HG02759 (cell line): Measurements from ENCODE around the gene RGS14.
A peak's percentile ranks its signal among the peaks of the same experiment; 100 is the strongest.

Experiments
- ATAC-seq: cut with Tn5 transposase; IDR thresholded peaks from one replicate; pipeline ENCODE4 v1.9.1; 2021; ENCODE audit warnings: mild to moderate bottlenecking, moderate library complexity; ENCODE audit not compliant: unreplicated experiment

The RGS14 gene, protein sequence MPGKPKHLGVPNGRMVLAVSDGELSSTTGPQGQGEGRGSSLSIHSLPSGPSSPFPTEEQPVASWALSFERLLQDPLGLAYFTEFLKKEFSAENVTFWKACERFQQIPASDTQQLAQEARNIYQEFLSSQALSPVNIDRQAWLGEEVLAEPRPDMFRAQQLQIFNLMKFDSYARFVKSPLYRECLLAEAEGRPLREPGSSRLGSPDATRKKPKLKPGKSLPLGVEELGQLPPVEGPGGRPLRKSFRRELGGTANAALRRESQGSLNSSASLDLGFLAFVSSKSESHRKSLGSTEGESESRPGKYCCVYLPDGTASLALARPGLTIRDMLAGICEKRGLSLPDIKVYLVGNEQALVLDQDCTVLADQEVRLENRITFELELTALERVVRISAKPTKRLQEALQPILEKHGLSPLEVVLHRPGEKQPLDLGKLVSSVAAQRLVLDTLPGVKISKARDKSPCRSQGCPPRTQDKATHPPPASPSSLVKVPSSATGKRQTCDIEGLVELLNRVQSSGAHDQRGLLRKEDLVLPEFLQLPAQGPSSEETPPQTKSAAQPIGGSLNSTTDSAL

DNA sequence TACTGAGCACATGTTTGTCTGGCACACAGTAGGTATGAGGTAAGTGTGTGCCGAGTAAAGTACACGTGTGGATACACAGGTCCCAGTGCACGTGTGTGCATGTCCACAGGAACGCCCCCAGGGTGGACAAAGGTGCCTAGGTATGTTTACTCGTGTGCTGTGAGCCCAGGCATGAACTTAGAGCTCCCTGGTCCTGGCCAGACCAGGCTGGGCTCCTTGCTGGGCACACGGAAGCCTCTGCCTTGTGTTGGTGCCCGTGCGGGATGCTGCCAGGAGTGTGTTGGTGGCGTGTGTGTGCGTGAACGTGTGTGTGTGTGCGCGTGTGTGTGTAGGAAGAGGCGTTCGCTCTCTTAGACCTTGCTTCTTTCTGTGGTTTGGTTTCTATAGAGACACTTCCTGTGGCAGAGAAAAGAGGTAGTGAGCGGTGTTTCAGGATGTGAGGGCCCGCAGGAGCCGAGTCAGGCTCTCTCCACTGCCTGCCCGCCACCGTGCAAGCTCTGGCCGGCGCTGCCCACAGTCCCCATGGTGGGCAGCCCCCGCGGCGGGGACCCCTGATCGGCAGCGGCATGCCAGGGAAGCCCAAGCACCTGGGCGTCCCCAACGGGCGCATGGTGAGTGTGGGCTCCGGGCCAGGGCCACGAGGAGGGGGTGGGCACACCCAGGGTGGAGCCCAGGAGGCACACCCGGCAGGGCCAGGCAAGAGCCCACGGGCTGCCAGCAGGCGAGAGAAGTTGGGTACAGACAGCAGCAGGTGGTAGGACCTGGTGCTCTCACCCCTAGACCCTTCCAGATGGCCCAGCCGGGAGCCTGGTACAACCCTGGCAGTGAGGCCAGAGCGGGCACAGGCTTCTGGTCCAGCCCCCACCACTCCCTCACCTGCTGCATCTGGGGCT is at the start of gene RGS14:
Gene RGS14 (plus strand): TSS at position 466 of the 893 bp plus-strand sequence. CDS start 101 bp downstream, at position 567.
- peak; percentile 91 for ATAC-seq

DNA sequence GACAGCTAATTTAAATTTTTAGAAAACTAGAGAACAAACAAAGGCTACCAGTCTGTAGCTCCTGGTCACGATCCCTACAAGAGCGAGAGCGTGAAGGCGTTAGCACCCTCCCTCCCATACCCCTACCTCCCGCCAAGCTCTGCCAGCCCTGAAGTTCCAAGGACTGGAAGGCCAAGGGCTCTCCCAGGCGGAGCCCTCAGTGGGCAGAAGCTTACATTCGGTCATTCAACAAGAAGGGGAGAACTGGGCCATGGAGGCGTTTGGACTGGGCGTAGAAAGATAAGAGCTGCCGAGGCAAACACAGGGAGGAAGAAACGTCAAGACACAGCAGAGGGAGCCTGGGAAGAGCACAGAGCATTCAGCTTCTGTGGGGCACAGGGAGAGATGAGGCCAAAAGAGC is 49.0 kb upstream of the RGS14 start:
- no peak for ATAC-seq

GRCh38 chr5:177309351-177310191 is 48.2 kb upstream of the RGS14 start:
- no peak for ATAC-seq

GRCh38 chr5:177310332-177310731 is 47.4 kb upstream of the RGS14 start:
- no peak for ATAC-seq

GRCh38 chr5:177310757-177311391 is 46.9 kb upstream of the RGS14 start:
- peak; percentile 23 for ATAC-seq

DNA sequence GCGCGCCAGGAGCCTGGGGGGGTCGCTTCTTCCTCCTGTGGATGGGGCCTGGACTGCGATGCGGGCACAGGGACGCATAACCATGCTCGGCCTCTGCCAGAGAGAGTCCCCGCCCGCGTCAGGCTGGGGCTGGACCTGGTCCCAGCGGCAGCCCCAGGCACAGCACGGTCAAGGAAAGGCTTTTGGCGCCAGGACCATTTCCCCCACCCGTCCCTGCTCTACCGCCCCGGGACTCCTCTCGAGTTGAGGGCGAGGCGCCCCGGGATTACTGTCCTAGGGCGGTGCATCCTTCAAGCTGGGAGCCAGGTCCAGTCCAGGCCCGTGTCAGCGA is 46.4 kb upstream of the RGS14 start:
- ATAC-seq: peak; percentile 1

GRCh38 chr5:177311723-177312648 is 45.7 kb upstream of the RGS14 start, which contains the start of gene MXD3:
Gene MXD3 (minus strand): TSS chr5:177311898. CDS start chr5:177311830, 68 bp downstream.
- ATAC-seq: peak; percentile 82

GRCh38 chr5:177312649-177313181 is 45.0 kb upstream of the RGS14 start:
- ATAC-seq: peak; percentile 14

DNA sequence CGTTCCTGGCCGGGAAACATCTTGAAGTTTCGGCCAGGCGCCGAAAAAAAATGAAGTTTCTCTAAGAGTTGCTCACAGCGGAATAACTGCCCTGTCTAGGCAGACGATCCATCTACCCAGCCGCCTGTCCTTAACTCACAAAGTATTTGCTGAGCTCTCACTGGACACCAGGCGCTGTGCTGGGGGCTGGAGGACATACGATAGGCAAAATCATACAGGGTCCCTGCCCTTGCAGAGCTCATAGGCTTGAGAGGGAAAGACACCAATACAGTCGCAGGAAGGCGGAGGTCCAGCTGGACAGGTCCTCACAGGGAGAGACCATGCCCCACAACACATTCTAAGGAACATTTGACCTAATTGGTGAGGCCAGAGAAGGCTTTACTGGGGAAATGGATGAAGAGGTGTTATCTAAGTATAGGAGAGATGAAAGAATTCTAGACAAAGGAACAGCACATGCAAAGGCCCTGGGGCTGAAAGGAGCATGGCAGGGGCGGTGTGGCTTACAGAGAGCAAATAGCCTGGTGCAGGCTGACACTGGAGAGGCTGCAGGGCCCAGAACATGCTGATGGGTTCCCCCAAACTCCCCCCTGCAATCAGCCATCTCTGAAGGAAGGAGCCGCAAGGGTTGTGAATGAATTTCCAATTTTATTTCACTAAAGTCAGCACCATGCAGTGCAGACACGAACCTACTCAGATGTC is 44.0 kb upstream of the RGS14 start:
- no peak for ATAC-seq

DNA sequence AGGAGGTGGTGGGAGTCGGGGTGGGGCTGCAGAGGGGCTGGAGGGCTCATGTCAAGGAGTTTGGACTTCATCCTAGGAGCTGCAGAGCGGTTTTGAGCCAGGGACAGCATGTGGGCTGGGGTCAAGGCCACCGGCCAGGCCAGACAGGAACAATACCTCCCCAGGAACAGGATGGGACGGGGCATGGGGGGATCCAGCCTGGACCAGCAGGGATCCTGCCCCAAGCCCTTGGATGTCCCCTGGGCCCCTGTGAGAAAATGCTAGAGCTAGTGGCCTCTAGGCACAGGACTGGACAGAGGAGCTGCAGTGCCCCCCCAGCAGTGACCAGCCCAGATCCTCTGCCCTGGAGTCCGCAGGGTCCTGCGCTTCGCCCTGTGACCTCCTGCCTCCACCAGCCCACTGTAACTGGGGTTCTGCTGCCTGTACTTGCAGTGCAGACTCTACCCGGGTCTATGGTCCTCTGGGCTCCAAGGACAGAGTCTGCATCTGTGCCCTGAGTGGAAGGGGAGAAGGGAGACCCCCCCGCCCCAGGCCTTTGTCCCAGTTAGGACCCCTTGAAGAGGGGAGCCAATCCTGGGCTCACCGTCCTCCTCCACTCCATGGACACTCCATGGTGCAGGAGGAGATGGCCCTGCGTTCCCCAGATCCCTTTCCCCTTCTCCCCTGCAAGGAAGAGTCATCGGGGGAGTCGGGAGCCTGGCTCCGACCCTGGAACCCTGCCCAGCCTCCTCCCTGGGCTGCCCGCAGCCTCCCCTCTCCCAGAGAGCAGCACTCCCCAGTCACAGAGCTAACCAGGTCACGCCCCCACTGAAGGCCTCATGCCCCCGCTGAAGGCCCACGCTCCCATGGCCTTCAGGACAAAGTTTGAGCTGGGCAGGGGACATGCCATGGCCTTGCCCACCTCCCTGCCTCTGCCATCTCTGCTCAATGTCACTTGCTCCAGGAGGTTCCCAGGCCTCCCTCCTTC is 43.1 kb upstream of the RGS14 start:
- no peak for ATAC-seq

- no peak for ATAC-seq
Measured at GRCh38 chr5:177315411-177315810, 42.3 kb upstream of the RGS14 start.

DNA sequence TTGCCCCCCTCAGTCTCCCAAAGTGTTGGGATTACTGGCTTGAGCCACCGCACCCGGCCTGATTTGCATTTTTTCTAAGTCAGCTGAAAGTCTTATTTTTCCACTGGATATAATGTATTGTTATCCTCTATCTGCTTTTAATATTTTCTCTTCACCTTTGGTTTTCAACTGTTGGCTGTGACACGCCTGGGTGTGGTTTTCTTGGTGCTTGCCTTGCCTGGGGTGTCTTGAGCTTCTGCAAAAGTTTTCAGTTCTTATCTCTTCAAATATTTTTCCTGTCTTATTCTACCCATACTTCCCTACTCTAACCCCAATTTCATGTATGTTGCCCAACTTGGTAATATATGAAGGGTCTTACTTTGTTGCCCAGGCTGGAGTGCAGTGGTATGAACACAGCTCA is 41.7 kb upstream of the RGS14 start:
- no peak for ATAC-seq

DNA sequence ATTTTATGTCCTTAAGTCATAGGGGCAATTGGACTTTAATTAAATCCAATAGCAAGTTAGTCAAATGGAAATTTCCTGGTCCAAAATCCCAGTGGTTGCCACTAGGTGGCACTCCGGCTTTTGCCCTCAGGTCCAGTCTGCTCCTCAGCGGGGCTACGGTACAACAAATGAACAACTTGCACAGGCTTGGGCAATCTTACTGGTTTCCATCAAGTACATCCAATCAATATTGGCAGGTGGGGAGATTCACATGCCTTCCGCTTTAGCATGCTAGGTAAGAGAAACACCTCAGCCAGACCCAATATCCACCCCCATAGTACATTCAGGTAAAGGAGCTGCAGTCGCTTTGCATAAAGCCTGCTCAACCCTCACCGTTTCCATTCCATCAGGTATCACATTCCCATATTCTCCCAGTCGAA is 39.8 kb upstream of the RGS14 start:
- no peak for ATAC-seq

- ATAC-seq: no peak
Measured at GRCh38 chr5:177319913-177320588, 37.7 kb upstream of the RGS14 start.

DNA sequence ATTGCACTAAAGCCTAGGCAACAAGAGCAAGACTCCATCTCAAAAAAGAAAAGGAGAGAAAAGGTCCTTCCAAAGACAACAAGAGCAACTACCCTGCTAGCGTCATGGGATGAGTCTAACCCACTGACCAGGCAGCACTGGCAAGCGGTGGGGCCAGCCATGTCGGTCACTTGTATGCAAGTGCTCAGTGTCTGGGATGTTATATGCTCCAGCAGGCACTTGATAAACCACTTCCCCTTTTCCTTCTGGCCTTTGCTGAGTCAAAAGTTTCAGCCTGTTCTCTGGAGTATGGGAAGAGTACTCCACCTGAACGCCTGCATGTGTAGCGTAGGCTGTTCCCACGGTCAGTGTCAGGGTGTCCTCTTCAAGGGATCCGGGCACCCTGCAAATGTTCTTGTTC is 36.8 kb upstream of the RGS14 start:
- no peak for ATAC-seq

- no peak for ATAC-seq
Measured at GRCh38 chr5:177325868-177326381, 31.8 kb upstream of the RGS14 start.
